ENCODE results near the gene GOT1.

GOT1 gene

GRCh38 chr10:99347672-99348071, 82.8 kb downstream of the GOT1 start:
- DNase-seq, result no peak

All from inflammatory macrophage (primary cell).